DND-41 (cell line): ENCODE measurements around the gene TAF4.

Source experiments
- CTCF ChIP-seq: IDR thresholded peaks from 2 replicates; pipeline ENCODE4 v1.5.1; 2012; ENCODE audit warnings: borderline replicate concordance, low read length, moderate library complexity, mild to moderate bottlenecking; ENCODE audit not compliant: poor library complexity, severe bottlenecking; ENCODE audit errors: extremely low read depth
- EZH2 ChIP-seq: IDR thresholded peaks from 3 replicates; pipeline ENCODE4 v1.6.1; 2012; ENCODE audit warnings: borderline replicate concordance, low read depth, mild to moderate bottlenecking, moderate library complexity, low read length, inconsistent platforms; ENCODE audit not compliant: severe bottlenecking

- TF ChIP-seq CTCF (no peak), EZH2 (no peak)
Measured at GRCh38 chr20:61936701-61937131, 129.0 kb downstream of the TAF4 start.
